Heart left ventricle (tissue), 16 donors: ENCODE data around the gene BTNL8. TPM values are rescaled to one million over a fixed set of nuclear protein-coding genes. Genes with fewer than 3 reads are reported as not detected.
A peak's percentile ranks its signal among the peaks of the same experiment; 100 is the strongest.

ENCODE experiments used
- ATAC-seq, 4 donors: fragments of 200-7000 bp; cut with Tn5 transposase; one replicate each; pipeline ENCODE4 v1.9.1; 2020 to 2022; ENCODE audit warnings: moderate library complexity in 4 of 4, mild to moderate bottlenecking in 3 of 4, moderate number of reproducible peaks in 1 of 4
- DNase-seq, 5 donors: peaks; one replicate each; pipeline ENCODE4 v3.0.0-alpha.2; 2020
- H3K27ac ChIP-seq, 12 donors: fragments of 200-600 bp; sonication (generic) in 4 of 12; one replicate each; pipeline versions ENCODE4 v1.5.0 to v1.8.0; 2016 to 2022; ENCODE audit warnings: mild to moderate bottlenecking in 2 of 12
- H3K27me3 ChIP-seq, 9 donors: fragments of 200-600 bp; sonication (generic) in 2 of 9; one replicate each; pipeline versions ENCODE4 v1.5.1 to v1.8.0; 2016 to 2022; ENCODE audit warnings: mild to moderate bottlenecking in 3 of 9
- H3K36me3 ChIP-seq, 9 donors: fragments of 200-600 bp; sonication (generic) in 2 of 9; one replicate each; pipeline versions ENCODE4 v1.5.0 to v1.8.0; 2018 to 2022; ENCODE audit warnings: mild to moderate bottlenecking in 2 of 9
- H3K4me1 ChIP-seq, 12 donors: fragments of 200-600 bp; sonication (generic) in 4 of 12; one replicate each; pipeline versions ENCODE4 v1.5.0 to v1.8.0; 2016 to 2022; ENCODE audit warnings: mild to moderate bottlenecking in 3 of 12
- H3K4me3 ChIP-seq, 12 donors: fragments of 200-600 bp; sonication (generic) in 4 of 12; one replicate each; pipeline versions ENCODE4 v1.5.0 to v1.8.0; 2017 to 2022; ENCODE audit warnings: mild to moderate bottlenecking in 9 of 12, moderate library complexity in 4 of 12
- H3K9me3 ChIP-seq, 12 donors: fragments of 200-600 bp; sonication (generic) in 4 of 12; one replicate each; pipeline versions ENCODE4 v1.5.0 to v1.8.0; 2016 to 2022; ENCODE audit warnings: mild to moderate bottlenecking in 1 of 12
- POLR2A ChIP-seq, 2 donors: fragments of 450-650 bp; IDR thresholded peaks; one replicate each; pipeline ENCODE4 v1.6.1; 2017; ENCODE audit warnings: antibody characterized with exemption in 2 of 2, mild to moderate bottlenecking in 2 of 2, moderate library complexity in 2 of 2
- WGBS, 4 donors: extraction: QIAGEN DNeasy Blood & Tissue Kit in 2 of 4; methylation state at CpG; one replicate each; pipeline versions ENCODE4 v1.1.5 to v1.1.7; 2013 to 2018; 5-methylcytosine and 5-hydroxymethylcytosine counted together
- intact Hi-C, 10 donors: fragments of 100-400 bp; cut with DNase I; formaldehyde crosslinking; loops; one replicate each; pipeline versions ENCODE4 v1.11.1 to v1.14.2; 2022
- polyA plus RNA-seq, 2 donors: library from polyadenylated mRNA; stranded (reverse); fragments of 200-250 nt; gene quantifications; one replicate each; pipeline ENCODE4 v1.2.3, GENCODE V29; 2013
- total RNA-seq, 9 donors: library from RNA; depleted of rRNA in 2 of 9; stranded (reverse); fragments of >200 nt in 2 of 9; fragmentation: NEBNext Ultra II Directional in 3 of 9; extraction: Animal tissue kit (Norgen Biotek cat#: 25700) in 3 of 9; gene quantifications; one replicate each; pipeline versions ENCODE4 v1.1.0 to v1.2.4, GENCODE V29; 2016 to 2023
- TF ChIP-seq, protein P1 (sequence below), 12 donors: fragments of 200-600 bp; sonication (generic) in 4 of 12; IDR thresholded peaks; one replicate each; pipeline versions ENCODE4 v1.5.0 to v1.8.0; 2018 to 2022; ENCODE audit warnings: antibody characterized with exemption in 12 of 12, mild to moderate bottlenecking in 5 of 12
- donor health status: ischemic (EF 13 %, LVEDD 7.1; RV severe dilation, severe dysfunction).
- donor health status: healthy with polysubstance abuse.
- donor health status: DM: no; HTN: yes; CAD: no.
- donor health status: DM: no; HTN: no; CAD: no.
- donor health status: ischemic (EF 25% LVEDD 6.9; RV normal size, moderate dysfunction).
- donor health status: ischemic (EF 25% LVEDD 5.7; RV mildly dilated, moderate dysfunction).
- donor health status: healthy.
- donor health status: DM: yes; HTN: yes; CAD: no.
- donor health status: ischemic (EF 35%, LVEDD 5.7; RV mildly dilated, moderate dysfunction).
- donor health status: nonischemic (EF 11% LVEDD 7.7; RV severe dilation, severe dysfunction).
- donor health status: DM: yes; HTN: yes; CAD: no.
- donor health status: PGD.
- donor health status: ischemic (EF 29% LVEDD 5.4; RV normal size, mild dysfunction).
- donor health status: nonischemic (EF 23%, LVEDD 6.1; RV moderate dilation, normal function).

Gene BTNL8
- total and polyA plus RNA-seq, 11 donors = 0.14 to 0.84 (median 0.20) TPM; not detected in 7

GRCh38 chr5:180909782-180910181 is 10.8 kb downstream of the BTNL8 start:
- intact Hi-C loops = no loop called here
- 44 to 58% (median 53%) methylated on average over 5 of the region's 5 CpGs for WGBS, 4 donors

DNA sequence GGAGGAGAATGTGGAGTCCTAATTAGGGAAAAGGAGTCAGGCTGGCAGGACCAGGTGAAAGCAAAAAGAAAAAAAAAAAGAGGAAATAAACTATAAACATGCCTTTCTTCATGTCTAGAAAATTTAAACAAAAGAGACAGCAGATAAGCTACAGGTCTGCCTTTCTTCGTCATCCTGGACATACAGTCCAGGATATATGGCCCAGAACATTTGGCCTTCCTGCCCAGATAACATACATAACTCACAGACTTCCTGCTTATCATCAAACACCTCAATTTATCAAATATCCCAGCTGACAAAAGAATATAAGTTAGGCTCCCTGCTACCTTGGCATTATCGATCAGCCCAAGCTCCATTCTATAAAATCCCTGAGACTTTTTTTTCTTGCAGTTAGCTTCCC is 11.2 kb downstream of the BTNL8 start:
- H3K27ac ChIP-seq = peak overlapping the region in 1 of 12 donors; percentile 25
- intact Hi-C loops = no loop called here
- no peaks in the 10 kb centered on the region for H3K36me3 ChIP-seq
- H3K4me3 ChIP-seq = no peak overlapping the region
- ATAC-seq (no peak), DNase-seq (no peak)
- WGBS, 4 donors = 57 to 70% (median 64%) methylated on average over 2 of the region's 2 CpGs
- H3K4me1 ChIP-seq = peaks cover 0 to 9% (median 0%) of the 10 kb centered on the region in 12 donors
- no peaks in the 10 kb centered on the region for H3K9me3 ChIP-seq
- no peak for TF ChIP-seq POLR2A (IDR thresholded peaks at IDR 0.05)
- TF ChIP-seq, protein P1, sequence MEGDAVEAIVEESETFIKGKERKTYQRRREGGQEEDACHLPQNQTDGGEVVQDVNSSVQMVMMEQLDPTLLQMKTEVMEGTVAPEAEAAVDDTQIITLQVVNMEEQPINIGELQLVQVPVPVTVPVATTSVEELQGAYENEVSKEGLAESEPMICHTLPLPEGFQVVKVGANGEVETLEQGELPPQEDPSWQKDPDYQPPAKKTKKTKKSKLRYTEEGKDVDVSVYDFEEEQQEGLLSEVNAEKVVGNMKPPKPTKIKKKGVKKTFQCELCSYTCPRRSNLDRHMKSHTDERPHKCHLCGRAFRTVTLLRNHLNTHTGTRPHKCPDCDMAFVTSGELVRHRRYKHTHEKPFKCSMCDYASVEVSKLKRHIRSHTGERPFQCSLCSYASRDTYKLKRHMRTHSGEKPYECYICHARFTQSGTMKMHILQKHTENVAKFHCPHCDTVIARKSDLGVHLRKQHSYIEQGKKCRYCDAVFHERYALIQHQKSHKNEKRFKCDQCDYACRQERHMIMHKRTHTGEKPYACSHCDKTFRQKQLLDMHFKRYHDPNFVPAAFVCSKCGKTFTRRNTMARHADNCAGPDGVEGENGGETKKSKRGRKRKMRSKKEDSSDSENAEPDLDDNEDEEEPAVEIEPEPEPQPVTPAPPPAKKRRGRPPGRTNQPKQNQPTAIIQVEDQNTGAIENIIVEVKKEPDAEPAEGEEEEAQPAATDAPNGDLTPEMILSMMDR (IDR thresholded peaks at IDR 0.05) = no peak
- H3K27me3 ChIP-seq = peaks cover 0 to 11% (median 0%) of the 10 kb centered on the region in 9 donors

More at GRCh38 chr5:180909782-180910181, 10.8 kb downstream of the BTNL8 start:
- H3K36me3 ChIP-seq = no peaks in the 10 kb centered on the region
- peak overlapping the region in 1 of 12 donors; percentile 25 for H3K27ac ChIP-seq
- H3K4me3 ChIP-seq = no peak overlapping the region
- no peak for TF ChIP-seq POLR2A (IDR thresholded peaks at IDR 0.05)
- TF ChIP-seq, protein P1 (IDR thresholded peaks at IDR 0.05) = no peak
- H3K27me3 ChIP-seq = peaks cover 0 to 11% (median 0%) of the 10 kb centered on the region in 9 donors
- peaks cover 0 to 9% (median 0%) of the 10 kb centered on the region in 12 donors for H3K4me1 ChIP-seq
- ATAC-seq = no peak
- no peak for DNase-seq
- H3K9me3 ChIP-seq = no peaks in the 10 kb centered on the region

- H3K27me3 ChIP-seq = peaks cover 0 to 11% (median 0%) of the 10 kb centered on the region in 9 donors
- no peak overlapping the region for H3K4me3 ChIP-seq
- 67 to 80% (median 76%) methylated on average over 5 of the region's 5 CpGs for WGBS, 4 donors
- H3K9me3 ChIP-seq = no peaks in the 10 kb centered on the region
- DNase-seq (no peak), ATAC-seq (no peak)
- no peaks in the 10 kb centered on the region for H3K36me3 ChIP-seq
- no peak for TF ChIP-seq POLR2A (IDR thresholded peaks at IDR 0.05)
- TF ChIP-seq, protein P1 (IDR thresholded peaks at IDR 0.05) = no peak
- no peak overlapping the region for H3K27ac ChIP-seq
- peaks cover 0 to 9% (median 0%) of the 10 kb centered on the region in 12 donors for H3K4me1 ChIP-seq
- intact Hi-C loops = no loop called here
Measured at GRCh38 chr5:180910735-180911134, 11.8 kb downstream of the BTNL8 start.

DNA sequence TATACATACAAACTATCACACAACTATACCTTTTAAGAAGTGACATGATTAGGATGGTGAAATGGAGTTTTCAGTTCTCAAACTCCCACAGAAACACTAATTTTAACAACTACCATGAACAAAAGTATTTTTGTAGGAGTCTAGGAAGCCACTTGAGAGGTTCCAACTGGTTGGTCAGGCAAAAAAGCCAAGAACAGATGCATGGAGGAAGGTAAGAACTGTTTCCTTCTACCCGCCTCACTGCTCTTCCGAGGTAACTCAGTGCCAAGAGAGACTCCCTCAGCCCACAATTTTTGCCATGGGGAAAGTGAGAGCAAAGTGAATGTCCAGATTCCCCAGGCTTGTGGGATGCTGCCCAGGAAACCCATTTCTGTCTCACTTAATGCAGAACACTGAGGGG is 15.7 kb downstream of the BTNL8 start:
- intact Hi-C loops = loop anchor here in 1 of 10 donors (5.0 kb wide), 1 partner anchor 947 kb away; no protein-coding TSS in a partner anchor
- Histone ChIP-seq H3K27me3 (peaks cover 0 to 11% (median 0%) of the 10 kb centered on the region in 9 donors), H3K36me3 (no peaks in the 10 kb centered on the region), H3K4me1 (peaks cover 0 to 3% (median 0%) of the 10 kb centered on the region in 12 donors), H3K27ac (no peak overlapping the region), H3K9me3 (no peaks in the 10 kb centered on the region), H3K4me3 (no peak overlapping the region)
- no peak for TF ChIP-seq POLR2A (IDR thresholded peaks at IDR 0.05)
- TF ChIP-seq, protein P1 (IDR thresholded peaks at IDR 0.05) = no peak
- 85 to 97% (median 91%) methylated on average over 2 of the region's 2 CpGs for WGBS, 4 donors
- DNase-seq (no peak), ATAC-seq (no peak)
